ENCODE measurements around the gene HAAO. TPM values are rescaled to one million over a fixed set of nuclear protein-coding genes. Genes with fewer than 3 reads are reported as not detected.

Gene HAAO
- total and polyA plus RNA-seq, 2 of the 13 experiments (the other 11 are each of a cell fraction or from before 2014, with no cell fraction given), result 36.1 to 42.7 TPM

GRCh38 chr2:42810971-42811811, 18.8 kb upstream of the HAAO start (continued):
- 0 out of 2 replicates have a peak, but pooled peaks have one; percentile 37 for TF ChIP-seq ZNF350 (CRISPR knock-in tag; IDR thresholded peaks at IDR 0.05; ENCODE audit: borderline replicate concordance, low read depth)
- no peak for TF ChIP-seq FUBP1 (CRISPR knock-in tag; IDR thresholded peaks at IDR 0.05; ENCODE audit: borderline replicate concordance)
- no peak for TF ChIP-seq ZC3H4 (CRISPR knock-in tag; IDR thresholded peaks at IDR 0.05; ENCODE audit: borderline replicate concordance)
- no peak for TF ChIP-seq ISL2 (CRISPR knock-in tag; IDR thresholded peaks at IDR 0.05)
- no peak for TF ChIP-seq SMARCE1 (IDR thresholded peaks at IDR 0.05; ENCODE audit: borderline replicate concordance)
- no peak; the same call in 1 of the 2 replicates for TF ChIP-seq ZNF580 (CRISPR knock-in tag; IDR thresholded peaks at IDR 0.05; ENCODE audit: borderline replicate concordance, low read depth)
- TF ChIP-seq ZBTB39 (CRISPR knock-in tag; IDR thresholded peaks at IDR 0.05), result peak; percentile 19; the same call in 1 of the 2 replicates
- TF ChIP-seq ZNF775 (CRISPR knock-in tag; IDR thresholded peaks at IDR 0.05; ENCODE audit: borderline replicate concordance), result no peak; the same call in 1 of the 2 replicates
- TF ChIP-seq ZNF780A (CRISPR knock-in tag; IDR thresholded peaks at IDR 0.05), result no peak
- peak; percentile 66 for TF ChIP-seq ZNF747 (CRISPR knock-in tag; IDR thresholded peaks at IDR 0.05; ENCODE audit: borderline replicate concordance)
- TF ChIP-seq ZNF609 (CRISPR knock-in tag; IDR thresholded peaks at IDR 0.05; ENCODE audit: borderline replicate concordance), result no peak
- no peak for TF ChIP-seq ZNF20 (CRISPR knock-in tag; IDR thresholded peaks at IDR 0.05)
- TF ChIP-seq ZIK1 (CRISPR knock-in tag; IDR thresholded peaks at IDR 0.05; ENCODE audit: borderline replicate concordance, low read depth), result 0 out of 2 replicates have a peak, but pooled peaks have one; percentile 21
- TF ChIP-seq ZNF10 (CRISPR knock-in tag; IDR thresholded peaks at IDR 0.05; ENCODE audit: borderline replicate concordance, low read depth), result no peak
- no peak for TF ChIP-seq ZNF660 (CRISPR knock-in tag; IDR thresholded peaks at IDR 0.05; ENCODE audit: borderline replicate concordance, low read depth)
- no peak for TF ChIP-seq ZNF432 (CRISPR knock-in tag; IDR thresholded peaks at IDR 0.05; ENCODE audit: borderline replicate concordance)
- peak; percentile 48 for TF ChIP-seq PHF8 (CRISPR knock-in tag; IDR thresholded peaks at IDR 0.05)
